DOHH2 (cell line): Measurements from ENCODE around the gene ZNF417.

Source experiments
- H3F3A ChIP-seq: fragments of 200-600 bp; sonication (generic), shearing (Covaris generic); 2 replicates; pipeline ENCODE4 v1.6.0; 2016; ENCODE audit warnings: antibody characterized with exemption, mild to moderate bottlenecking; ENCODE audit not compliant: control insufficient read depth, insufficient read depth
- H3K27ac ChIP-seq: fragments of 200-600 bp; sonication (generic); 2 replicates; pipeline ENCODE4 v1.5.1; 2014; ENCODE audit warnings: low read depth, mild to moderate bottlenecking, low read length, moderate library complexity
- H3K27me3 ChIP-seq: fragments of 200-600 bp; sonication (generic); 2 replicates; pipeline ENCODE4 v1.6.1; 2014; ENCODE audit warnings: mild to moderate bottlenecking, low read length, mixed read lengths; ENCODE audit not compliant: control insufficient read depth
- H3K36me3 ChIP-seq: fragments of 200-600 bp; sonication (generic); 2 replicates; pipeline ENCODE4 v1.6.1; 2014; ENCODE audit warnings: mild to moderate bottlenecking, low read length, moderate library complexity, mixed read lengths; ENCODE audit not compliant: control insufficient read depth
- H3K4me1 ChIP-seq: fragments of 200-600 bp; sonication (generic); 2 replicates; pipeline ENCODE4 v1.6.1; 2014; ENCODE audit warnings: mild to moderate bottlenecking, low read length, mixed read lengths; ENCODE audit not compliant: control insufficient read depth
- H3K4me2 ChIP-seq: fragments of 200-600 bp; sonication (generic); 2 replicates; pipeline ENCODE4 v1.6.0; 2014; ENCODE audit warnings: mild to moderate bottlenecking, low read length, moderate library complexity
- H3K4me3 ChIP-seq: fragments of 200-600 bp; sonication (generic); 2 replicates; pipeline ENCODE4 v1.5.1; 2014; ENCODE audit warnings: mild to moderate bottlenecking, low read length, mixed read lengths
- H3K79me2 ChIP-seq: fragments of 200-600 bp; sonication (generic); 2 replicates; pipeline ENCODE4 v1.6.1; 2014; ENCODE audit warnings: mild to moderate bottlenecking, low read length, mixed read lengths; ENCODE audit not compliant: control insufficient read depth
- H3K9me2 ChIP-seq: fragments of 200-600 bp; sonication (generic); replicated peaks from 2 replicates; pipeline ENCODE4 v1.6.1; 2014; ENCODE audit warnings: mild to moderate bottlenecking, low read length, mixed read lengths; ENCODE audit not compliant: control insufficient read depth
- H3K9me3 ChIP-seq: fragments of 200-600 bp; sonication (generic); 2 replicates; pipeline ENCODE4 v1.6.1; 2014; ENCODE audit warnings: antibody characterized with exemption, low read length, mixed read lengths; ENCODE audit not compliant: control insufficient read depth, insufficient read depth
- H4K20me1 ChIP-seq: fragments of 200-600 bp; sonication (generic); 2 replicates; pipeline ENCODE4 v1.6.0; 2014; ENCODE audit warnings: low read depth, mild to moderate bottlenecking, antibody characterized with exemption, low read length, moderate library complexity; ENCODE audit not compliant: control insufficient read depth, insufficient read depth
- EZH2phosphoT487 ChIP-seq: fragments of 200-600 bp; sonication (generic); IDR thresholded peaks from 2 replicates; pipeline ENCODE4 v1.6.1; 2017; ENCODE audit warnings: borderline replicate concordance, mild to moderate bottlenecking, antibody characterized with exemption, low read length, moderate library complexity, mixed read lengths
- TF ChIP-seq, protein P1 (sequence below): fragments of 200-600 bp; sonication (generic); IDR thresholded peaks from one replicate; pipeline ENCODE4 v1.5.1; 2014; ENCODE audit warnings: antibody characterized with exemption, mild to moderate bottlenecking, low read depth, low read length; ENCODE audit not compliant: poor library complexity, severe bottlenecking

Gene ZNF417

DNA sequence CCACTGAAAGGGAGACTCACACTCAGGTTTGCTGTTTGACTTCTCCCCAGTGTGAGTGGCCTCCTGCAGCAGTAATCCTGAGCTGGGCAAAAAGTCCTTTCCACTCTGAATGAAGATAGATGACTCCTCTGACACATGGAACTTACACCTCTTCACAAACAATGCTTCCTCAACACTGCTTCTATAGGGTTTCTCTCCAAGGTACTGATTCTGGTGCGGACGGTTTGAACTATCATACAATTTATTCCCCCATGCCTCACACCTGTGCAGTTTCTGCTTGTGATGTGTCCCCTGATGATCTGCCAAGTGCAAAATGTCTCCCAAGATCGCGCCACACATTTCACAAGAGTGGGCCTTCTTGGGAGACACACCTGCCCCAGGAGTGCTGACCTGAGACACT is 11.2 kb upstream of the ZNF417 start:
- Histone ChIP-seq H4K20me1 (no peaks in the 10 kb centered on the region), H3K36me3 (no peaks in the 10 kb centered on the region), H3K27me3 (no peaks in the 10 kb centered on the region), H3K9me3 (peaks cover 33% of the 10 kb centered on the region; the same call in 1 of the 2 replicates), H3F3A (no peaks in the 10 kb centered on the region), H3K79me2 (no peaks in the 10 kb centered on the region), H3K4me3 (no peak overlapping the region), H3K9me2 (no peaks in the 10 kb centered on the region), H3K4me1 (no peaks in the 10 kb centered on the region), H3K4me2 (no peak overlapping the region), H3K27ac (no peak overlapping the region)
- TF ChIP-seq, protein P1, sequence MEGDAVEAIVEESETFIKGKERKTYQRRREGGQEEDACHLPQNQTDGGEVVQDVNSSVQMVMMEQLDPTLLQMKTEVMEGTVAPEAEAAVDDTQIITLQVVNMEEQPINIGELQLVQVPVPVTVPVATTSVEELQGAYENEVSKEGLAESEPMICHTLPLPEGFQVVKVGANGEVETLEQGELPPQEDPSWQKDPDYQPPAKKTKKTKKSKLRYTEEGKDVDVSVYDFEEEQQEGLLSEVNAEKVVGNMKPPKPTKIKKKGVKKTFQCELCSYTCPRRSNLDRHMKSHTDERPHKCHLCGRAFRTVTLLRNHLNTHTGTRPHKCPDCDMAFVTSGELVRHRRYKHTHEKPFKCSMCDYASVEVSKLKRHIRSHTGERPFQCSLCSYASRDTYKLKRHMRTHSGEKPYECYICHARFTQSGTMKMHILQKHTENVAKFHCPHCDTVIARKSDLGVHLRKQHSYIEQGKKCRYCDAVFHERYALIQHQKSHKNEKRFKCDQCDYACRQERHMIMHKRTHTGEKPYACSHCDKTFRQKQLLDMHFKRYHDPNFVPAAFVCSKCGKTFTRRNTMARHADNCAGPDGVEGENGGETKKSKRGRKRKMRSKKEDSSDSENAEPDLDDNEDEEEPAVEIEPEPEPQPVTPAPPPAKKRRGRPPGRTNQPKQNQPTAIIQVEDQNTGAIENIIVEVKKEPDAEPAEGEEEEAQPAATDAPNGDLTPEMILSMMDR, result no peak
- TF ChIP-seq EZH2phosphoT487, result no peak

DNA sequence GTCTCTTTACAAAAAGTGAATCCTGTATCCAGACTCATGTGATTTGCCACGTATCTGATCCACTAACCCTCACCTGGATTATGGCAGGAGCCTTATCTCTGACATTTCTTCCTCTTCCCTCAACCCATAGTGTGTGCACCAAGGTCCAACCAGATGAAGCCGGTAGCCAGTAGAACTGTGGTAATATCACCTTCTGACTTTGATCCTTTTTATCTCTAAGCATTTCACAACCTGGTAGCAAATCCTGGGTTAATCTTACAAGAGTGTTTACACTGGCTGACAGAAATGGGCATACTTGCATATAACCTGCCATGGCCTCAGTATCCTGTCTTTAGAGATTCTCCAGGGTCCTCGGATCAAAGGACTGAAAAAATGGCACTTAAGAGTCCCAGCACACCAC is 1.9 kb downstream of the ZNF417 start:
- TF ChIP-seq EZH2phosphoT487, result no peak
- TF ChIP-seq, protein P1, result no peak
- Histone ChIP-seq H3K36me3 (peaks cover 15% of the 10 kb centered on the region), H3K4me3 (no peak overlapping the region), H3K79me2 (no peaks in the 10 kb centered on the region; the same call in 1 of the 2 replicates), H3K9me2 (no peaks in the 10 kb centered on the region), H3F3A (no peaks in the 10 kb centered on the region), H3K4me1 (peaks cover 7% of the 10 kb centered on the region), H3K27me3 (no peaks in the 10 kb centered on the region), H3K27ac (no peak overlapping the region), H3K9me3 (peaks cover 19% of the 10 kb centered on the region), H4K20me1 (no peaks in the 10 kb centered on the region), H3K4me2 (no peak overlapping the region)

DNA sequence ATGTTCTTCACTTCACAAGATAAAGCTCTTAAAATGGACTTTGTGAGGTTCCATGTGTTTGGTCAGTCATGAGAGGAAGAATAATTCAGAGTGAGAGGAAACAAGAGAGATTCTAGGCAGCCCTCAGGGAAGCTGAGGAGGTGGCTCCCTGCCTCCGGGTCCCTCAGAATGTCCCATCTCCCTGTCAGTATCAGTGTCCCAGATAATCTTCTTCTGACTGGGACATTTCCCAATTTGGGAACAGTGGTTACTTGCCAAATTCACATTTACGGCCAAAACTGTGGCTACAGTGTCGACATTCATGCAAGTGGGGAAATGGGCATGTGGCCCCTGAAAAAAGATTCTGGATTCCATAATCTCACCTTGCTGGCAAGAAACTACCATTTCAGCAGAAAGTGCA is 9.0 kb downstream of the ZNF417 start:
- Histone ChIP-seq H3K9me2 (no peaks in the 10 kb centered on the region), H3K27me3 (no peaks in the 10 kb centered on the region), H3K4me1 (no peaks in the 10 kb centered on the region), H3K27ac (no peak overlapping the region), H3K4me3 (no peak overlapping the region), H3K79me2 (no peaks in the 10 kb centered on the region), H3K9me3 (peaks cover 9% of the 10 kb centered on the region; the same call in 1 of the 2 replicates), H3K36me3 (peaks cover 8% of the 10 kb centered on the region), H3F3A (no peaks in the 10 kb centered on the region), H3K4me2 (no peak overlapping the region), H4K20me1 (no peaks in the 10 kb centered on the region)
- TF ChIP-seq, protein P1, result no peak
- no peak for TF ChIP-seq EZH2phosphoT487

DNA sequence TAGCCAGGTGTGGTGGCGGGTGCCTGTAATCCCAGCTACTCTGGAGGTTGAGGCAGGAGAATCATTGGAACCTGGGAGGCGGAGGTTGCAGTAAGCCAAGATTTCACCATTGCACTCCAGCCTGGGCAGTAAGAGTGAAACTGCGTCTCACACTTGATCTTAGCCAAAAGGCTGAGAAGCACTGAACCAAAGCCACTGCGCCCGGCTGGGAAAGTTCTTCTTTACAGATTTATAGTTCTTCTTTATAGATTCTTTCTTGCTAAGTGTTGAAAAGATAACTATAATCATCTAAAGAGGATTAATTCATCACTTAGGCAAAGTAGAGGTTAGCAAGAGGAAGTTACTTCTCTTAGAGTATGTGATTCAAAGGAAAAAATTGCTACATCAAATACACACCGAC is 11.1 kb downstream of the ZNF417 start:
- Histone ChIP-seq H3K36me3 (no peaks in the 10 kb centered on the region; the same call in 1 of the 2 replicates), H3K27me3 (no peaks in the 10 kb centered on the region), H3K27ac (no peak overlapping the region), H3K4me1 (no peaks in the 10 kb centered on the region), H4K20me1 (no peaks in the 10 kb centered on the region), H3K79me2 (no peaks in the 10 kb centered on the region), H3K9me3 (peaks cover 9% of the 10 kb centered on the region; the same call in 1 of the 2 replicates), H3K9me2 (no peaks in the 10 kb centered on the region), H3K4me3 (no peak overlapping the region), H3K4me2 (no peak overlapping the region), H3F3A (no peaks in the 10 kb centered on the region)
- TF ChIP-seq EZH2phosphoT487, result no peak
- TF ChIP-seq, protein P1, result no peak
